Measurements from ENCODE around the gene AAMDC. TPM values are rescaled to one million over a fixed set of nuclear protein-coding genes. Genes with fewer than 3 reads are reported as not detected.

AAMDC gene
- total and polyA plus RNA-seq, 2 of the 13 experiments (the other 11 are each of a cell fraction or from before 2014, with no cell fraction given), result 18.1 to 35.6 TPM

- TF ChIP-seq FOXJ3 (CRISPR knock-in tag; IDR thresholded peaks at IDR 0.05; ENCODE audit: borderline replicate concordance) (no peak), ZNF292 (CRISPR knock-in tag; IDR thresholded peaks at IDR 0.05; ENCODE audit: borderline replicate concordance, low read depth) (no peak), ZNF713 (CRISPR knock-in tag; IDR thresholded peaks at IDR 0.05) (no peak), MED1 (CRISPR knock-in tag; IDR thresholded peaks at IDR 0.05) (peak; percentile 34; the same call in 1 of the 2 replicates), NR1H2 (CRISPR knock-in tag; IDR thresholded peaks at IDR 0.05; ENCODE audit: borderline replicate concordance, low read depth) (no peak), MEIS2 (CRISPR knock-in tag; IDR thresholded peaks at IDR 0.05) (peak; percentile 53; the same call in 1 of the 2 replicates), MAZ (IDR thresholded peaks at IDR 0.05; ENCODE audit: borderline replicate concordance, low read depth, low read length) (peak; percentile 64; the same call in 1 of the 2 replicates), MAZ (CRISPR knock-in tag; IDR thresholded peaks at IDR 0.05; ENCODE audit: low read depth) (no peak; the same call in 1 of the 2 replicates), ZC3H4 (CRISPR knock-in tag; IDR thresholded peaks at IDR 0.05; ENCODE audit: borderline replicate concordance) (no peak), ZNF746 (CRISPR knock-in tag; IDR thresholded peaks at IDR 0.05) (no peak)
- TF ChIP-seq, protein P1, sequence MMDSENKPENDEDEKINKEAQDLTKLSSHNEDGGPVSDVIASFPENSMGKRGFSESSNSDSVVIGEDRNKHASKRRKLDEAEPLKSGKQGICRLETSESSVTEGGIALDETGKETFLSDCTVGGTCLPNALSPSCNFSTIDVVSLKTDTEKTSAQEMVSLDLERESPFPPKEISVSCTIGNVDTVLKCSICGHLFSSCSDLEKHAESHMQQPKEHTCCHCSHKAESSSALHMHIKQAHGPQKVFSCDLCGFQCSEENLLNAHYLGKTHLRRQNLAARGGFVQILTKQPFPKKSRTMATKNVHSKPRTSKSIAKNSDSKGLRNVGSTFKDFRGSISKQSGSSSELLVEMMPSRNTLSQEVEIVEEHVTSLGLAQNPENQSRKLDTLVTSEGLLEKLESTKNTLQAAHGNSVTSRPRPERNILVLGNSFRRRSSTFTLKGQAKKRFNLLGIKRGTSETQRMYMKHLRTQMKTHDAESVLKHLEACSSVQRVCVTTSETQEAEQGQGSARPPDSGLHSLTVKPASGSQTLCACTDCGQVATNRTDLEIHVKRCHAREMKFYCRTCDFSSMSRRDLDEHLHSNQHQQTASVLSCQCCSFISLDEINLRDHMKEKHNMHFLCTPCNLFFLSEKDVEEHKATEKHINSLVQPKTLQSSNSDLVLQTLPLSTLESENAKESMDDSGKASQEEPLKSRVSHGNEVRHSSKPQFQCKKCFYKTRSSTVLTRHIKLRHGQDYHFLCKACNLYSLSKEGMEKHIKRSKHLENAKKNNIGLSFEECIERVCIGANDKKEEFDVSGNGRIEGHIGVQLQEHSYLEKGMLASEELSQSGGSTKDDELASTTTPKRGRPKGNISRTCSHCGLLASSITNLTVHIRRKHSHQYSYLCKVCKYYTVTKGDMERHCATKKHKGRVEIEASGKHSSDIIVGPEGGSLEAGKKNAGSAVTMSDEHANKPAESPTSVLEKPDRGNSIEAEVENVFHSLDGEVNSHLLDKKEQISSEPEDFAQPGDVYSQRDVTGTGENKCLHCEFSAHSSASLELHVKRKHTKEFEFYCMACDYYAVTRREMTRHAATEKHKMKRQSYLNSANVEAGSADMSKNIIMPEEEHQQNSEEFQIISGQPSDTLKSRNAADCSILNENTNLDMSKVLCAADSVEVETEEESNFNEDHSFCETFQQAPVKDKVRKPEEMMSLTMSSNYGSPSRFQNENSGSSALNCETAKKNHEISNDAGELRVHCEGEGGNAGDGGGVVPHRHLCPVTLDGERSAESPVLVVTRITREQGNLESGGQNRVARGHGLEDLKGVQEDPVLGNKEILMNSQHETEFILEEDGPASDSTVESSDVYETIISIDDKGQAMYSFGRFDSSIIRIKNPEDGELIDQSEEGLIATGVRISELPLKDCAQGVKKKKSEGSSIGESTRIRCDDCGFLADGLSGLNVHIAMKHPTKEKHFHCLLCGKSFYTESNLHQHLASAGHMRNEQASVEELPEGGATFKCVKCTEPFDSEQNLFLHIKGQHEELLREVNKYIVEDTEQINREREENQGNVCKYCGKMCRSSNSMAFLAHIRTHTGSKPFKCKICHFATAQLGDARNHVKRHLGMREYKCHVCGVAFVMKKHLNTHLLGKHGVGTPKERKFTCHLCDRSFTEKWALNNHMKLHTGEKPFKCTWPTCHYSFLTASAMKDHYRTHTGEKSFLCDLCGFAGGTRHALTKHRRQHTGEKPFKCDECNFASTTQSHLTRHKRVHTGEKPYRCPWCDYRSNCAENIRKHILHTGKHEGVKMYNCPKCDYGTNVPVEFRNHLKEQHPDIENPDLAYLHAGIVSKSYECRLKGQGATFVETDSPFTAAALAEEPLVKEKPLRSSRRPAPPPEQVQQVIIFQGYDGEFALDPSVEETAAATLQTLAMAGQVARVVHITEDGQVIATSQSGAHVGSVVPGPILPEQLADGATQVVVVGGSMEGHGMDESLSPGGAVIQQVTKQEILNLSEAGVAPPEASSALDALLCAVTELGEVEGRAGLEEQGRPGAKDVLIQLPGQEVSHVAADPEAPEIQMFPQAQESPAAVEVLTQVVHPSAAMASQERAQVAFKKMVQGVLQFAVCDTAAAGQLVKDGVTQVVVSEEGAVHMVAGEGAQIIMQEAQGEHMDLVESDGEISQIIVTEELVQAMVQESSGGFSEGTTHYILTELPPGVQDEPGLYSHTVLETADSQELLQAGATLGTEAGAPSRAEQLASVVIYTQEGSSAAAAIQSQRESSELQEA (CRISPR knock-in tag; IDR thresholded peaks at IDR 0.05; ENCODE audit: not compliant biosample characterization), result no peak
- TF ChIP-seq, protein P2, sequence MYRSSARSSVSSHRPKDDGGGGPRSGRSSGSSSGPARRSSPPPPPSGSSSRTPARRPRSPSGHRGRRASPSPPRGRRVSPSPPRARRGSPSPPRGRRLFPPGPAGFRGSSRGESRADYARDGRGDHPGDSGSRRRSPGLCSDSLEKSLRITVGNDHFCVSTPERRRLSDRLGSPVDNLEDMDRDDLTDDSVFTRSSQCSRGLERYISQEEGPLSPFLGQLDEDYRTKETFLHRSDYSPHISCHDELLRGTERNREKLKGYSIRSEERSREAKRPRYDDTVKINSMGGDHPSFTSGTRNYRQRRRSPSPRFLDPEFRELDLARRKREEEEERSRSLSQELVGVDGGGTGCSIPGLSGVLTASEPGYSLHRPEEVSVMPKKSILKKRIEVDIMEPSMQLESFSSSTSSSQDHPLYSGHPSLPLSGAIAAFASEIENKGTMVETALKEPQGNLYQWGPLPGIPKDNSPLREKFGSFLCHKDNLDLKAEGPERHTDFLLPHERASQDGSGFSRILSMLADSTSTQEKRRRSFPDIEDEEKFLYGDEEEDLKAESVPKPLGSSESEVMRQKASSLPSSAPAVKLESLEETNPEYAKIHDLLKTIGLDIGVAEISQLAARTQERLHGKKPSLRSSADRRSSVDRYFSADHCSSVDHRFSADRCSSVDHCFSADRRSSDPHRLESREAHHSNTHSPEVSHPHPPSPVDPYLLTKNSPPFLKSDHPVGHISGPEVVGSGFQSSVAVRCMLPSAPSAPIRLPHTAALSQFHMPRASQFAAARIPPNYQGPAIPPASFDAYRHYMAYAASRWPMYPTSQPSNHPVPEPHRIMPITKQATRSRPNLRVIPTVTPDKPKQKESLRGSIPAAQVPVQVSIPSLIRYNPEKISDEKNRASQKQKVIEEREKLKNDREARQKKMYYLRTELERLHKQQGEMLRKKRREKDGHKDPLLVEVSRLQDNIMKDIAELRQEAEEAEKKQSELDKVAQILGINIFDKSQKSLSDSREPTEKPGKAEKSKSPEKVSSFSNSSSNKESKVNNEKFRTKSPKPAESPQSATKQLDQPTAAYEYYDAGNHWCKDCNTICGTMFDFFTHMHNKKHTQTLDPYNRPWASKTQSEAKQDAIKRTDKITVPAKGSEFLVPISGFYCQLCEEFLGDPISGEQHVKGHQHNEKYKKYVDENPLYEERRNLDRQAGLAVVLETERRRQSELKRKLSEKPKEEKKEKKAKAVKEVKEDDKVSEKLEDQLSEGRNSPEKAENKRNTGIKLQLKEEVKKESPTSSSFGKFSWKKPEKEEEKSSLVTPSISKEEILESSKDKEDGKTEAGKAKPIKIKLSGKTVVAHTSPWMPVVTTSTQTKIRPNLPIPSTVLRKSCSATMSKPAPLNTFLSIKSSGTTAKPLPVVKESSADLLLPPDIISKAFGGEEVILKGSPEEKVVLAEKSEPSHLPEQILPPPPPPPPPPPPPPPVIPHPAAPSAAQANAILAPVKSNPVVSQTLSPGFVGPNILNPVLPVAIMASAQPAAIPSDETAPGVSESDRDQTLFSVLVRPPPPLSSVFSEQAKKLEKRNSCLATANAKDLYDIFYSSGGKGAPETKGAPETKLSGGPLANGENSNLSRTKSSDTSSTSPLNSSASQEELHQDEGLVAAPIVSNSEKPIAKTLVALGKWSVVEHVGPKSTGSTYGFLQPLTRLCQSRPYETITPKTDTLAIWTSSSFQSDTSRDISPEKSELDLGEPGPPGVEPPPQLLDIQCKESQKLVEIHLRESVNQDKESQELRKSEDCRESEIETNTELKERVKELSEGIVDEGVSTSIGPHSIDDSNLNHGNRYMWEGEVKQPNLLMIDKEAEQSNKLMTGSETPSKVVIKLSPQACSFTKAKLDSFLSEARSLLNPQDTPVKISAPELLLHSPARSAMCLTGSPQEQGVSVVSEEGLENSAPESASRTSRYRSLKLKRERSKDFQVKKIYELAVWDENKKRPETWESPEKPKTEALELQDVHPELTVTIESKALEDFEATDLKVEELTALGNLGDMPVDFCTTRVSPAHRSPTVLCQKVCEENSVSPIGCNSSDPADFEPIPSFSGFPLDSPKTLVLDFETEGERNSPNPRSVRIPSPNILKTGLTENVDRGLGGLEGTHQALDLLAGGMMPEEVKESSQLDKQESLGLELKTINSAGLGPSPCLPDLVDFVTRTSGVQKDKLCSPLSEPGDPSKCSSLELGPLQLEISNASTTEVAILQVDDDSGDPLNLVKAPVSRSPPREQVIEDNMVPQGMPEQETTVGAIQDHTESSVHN (CRISPR knock-in tag; IDR thresholded peaks at IDR 0.05), result no peak
Observed at GRCh38 chr11:77820565-77821348, at the start of gene AAMDC, which contains the start of gene RSF1 (continued).
